ENCODE data around the gene RETREG2. TPM values are rescaled to one million over a fixed set of nuclear protein-coding genes. Genes with fewer than 3 reads are reported as not detected.

The RETREG2 gene, protein sequence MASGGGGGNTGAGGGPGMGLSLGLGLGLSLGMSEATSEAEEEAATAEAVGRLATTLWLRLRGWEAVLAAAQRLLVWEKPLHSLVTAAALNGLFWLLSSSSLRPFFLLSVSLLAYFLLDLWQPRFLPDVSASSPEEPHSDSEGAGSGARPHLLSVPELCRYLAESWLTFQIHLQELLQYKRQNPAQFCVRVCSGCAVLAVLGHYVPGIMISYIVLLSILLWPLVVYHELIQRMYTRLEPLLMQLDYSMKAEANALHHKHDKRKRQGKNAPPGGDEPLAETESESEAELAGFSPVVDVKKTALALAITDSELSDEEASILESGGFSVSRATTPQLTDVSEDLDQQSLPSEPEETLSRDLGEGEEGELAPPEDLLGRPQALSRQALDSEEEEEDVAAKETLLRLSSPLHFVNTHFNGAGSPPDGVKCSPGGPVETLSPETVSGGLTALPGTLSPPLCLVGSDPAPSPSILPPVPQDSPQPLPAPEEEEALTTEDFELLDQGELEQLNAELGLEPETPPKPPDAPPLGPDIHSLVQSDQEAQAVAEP
- polyA plus RNA-seq (2013, experiment 1 of 2; ENCODE audit: insufficient read length): 74.1 TPM
- 59.4 TPM for polyA plus RNA-seq (2013, experiment 2 of 2; ENCODE audit: insufficient read length)

- DNase-seq: peak; percentile 85
These were observed at the start of gene RETREG2 for GRCh38 chr2:219177552-219178376. RETREG2 (plus strand) TSS chr2:219178275; CDS start chr2:219178353, 78 bp downstream.

GRCh38 chr2:219128396-219128795, 49.7 kb upstream of the RETREG2 start:
- DNase-seq: no peak

DNA sequence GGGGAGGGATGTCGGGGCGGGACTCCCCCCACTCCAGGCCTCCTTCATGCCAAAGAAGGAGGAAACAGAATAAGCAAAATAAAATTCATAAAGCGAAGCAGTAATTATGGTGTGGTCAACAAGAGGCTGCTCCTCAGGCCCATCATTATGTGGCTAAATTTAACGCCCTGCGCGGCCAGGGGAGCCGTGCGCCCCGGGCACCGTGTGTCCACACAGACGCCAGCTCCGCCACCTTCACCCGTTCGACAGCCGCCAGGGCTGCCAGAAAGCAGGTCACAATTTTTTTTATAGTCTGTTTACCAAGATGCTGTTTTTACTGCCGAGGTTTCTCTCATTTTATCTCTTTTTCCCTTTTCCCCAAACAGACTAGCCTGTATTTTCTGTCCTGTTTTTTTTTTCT, 48.5 kb upstream of the RETREG2 start:
- no peak for DNase-seq

GRCh38 chr2:219131327-219131726, 46.7 kb upstream of the RETREG2 start:
- no peak for DNase-seq

- no peak for DNase-seq
These were observed 46.3 kb upstream of the RETREG2 start for GRCh38 chr2:219131744-219132143.

- DNase-seq: no peak
These were observed 44.1 kb upstream of the RETREG2 start for GRCh38 chr2:219133976-219134375.

- no peak for DNase-seq
These were observed 37.4 kb upstream of the RETREG2 start for GRCh38 chr2:219140722-219141121.

GRCh38 chr2:219142329-219142728, 35.7 kb upstream of the RETREG2 start:
- peak; percentile 88 for DNase-seq

DNA sequence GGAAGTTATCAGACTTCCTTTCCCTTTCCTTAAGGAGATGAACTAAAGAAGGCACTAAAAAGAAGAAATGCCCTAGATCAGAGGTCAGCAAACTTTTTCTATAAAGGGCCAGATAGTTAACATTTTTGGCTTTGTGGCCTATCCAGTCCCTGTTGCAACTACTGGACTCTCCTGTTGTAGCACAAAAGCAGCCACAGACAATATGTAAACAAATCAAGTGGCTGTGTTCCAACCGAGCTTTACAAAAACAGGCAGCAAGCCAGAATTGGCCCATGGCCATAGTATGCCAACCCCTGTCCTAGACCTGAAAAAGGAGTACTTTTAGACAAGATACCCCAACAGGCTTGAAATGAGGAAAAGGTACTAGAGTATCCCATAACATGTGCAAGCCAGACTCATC, 28.4 kb upstream of the RETREG2 start:
- DNase-seq: no peak

- DNase-seq: peak; percentile 73
These were observed 22.9 kb upstream of the RETREG2 start for GRCh38 chr2:219155054-219155644.

GRCh38 chr2:219157396-219157795, 20.7 kb upstream of the RETREG2 start:
- DNase-seq: no peak

GRCh38 chr2:219158025-219158424, 20.1 kb upstream of the RETREG2 start:
- DNase-seq: no peak

- DNase-seq: peak; percentile 76
These were observed 19.5 kb upstream of the RETREG2 start for GRCh38 chr2:219158586-219158985.

- peak; percentile 6 for DNase-seq
These were observed 18.3 kb upstream of the RETREG2 start for GRCh38 chr2:219159771-219160185.

DNA sequence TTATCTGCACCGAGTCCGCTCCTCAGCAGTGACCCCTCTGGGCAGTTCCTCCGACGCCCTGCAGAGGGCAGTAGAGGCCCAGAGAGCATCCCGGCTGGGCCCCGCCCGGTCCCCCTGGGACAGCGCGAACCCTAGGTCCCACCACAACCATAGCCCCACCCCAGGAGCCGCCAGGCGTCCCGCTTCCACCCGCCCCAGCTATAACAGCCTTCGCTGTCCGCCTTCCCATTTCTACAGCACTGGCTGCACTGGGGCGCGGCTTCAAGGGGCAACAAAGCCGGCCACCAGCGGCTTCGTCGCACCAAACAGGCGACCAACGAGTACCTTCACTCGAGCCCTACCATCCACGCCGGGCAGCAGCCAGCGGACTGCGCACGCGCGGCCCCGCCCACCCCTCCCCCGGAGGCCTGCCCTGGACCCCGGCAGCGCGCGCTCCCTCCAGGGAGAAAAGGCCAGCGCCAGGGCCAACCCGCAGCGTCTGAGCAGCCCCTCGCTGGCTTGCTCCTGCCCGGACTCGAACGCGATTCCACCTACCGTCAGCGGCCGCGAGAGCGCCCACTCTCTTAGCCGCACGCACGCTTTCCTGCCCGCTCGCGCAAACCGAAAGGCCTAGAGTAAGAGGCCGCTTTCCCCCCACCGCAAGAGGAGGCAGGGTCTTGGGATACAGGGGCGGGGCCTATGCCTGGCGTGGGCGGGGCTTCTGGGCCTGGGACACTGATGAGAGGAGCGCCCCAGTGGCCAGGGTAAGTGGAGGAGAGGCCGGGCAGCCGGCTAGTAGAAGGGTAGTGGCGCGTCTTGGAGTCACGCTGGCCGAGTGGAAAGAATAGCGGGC, 17.7 kb upstream of the RETREG2 start, which contains the start of gene NHEJ1:
Gene NHEJ1, minus strand, starts transcription at position 630 of the 832 bp plus-strand sequence. CDS start 2,453 bp downstream, outside the sequence.
- peak; percentile 92 for DNase-seq

- DNase-seq: no peak
These were observed 17.0 kb upstream of the RETREG2 start for GRCh38 chr2:219161097-219161496.

GRCh38 chr2:219163156-219163555, 14.9 kb upstream of the RETREG2 start:
- no peak for DNase-seq

DNA sequence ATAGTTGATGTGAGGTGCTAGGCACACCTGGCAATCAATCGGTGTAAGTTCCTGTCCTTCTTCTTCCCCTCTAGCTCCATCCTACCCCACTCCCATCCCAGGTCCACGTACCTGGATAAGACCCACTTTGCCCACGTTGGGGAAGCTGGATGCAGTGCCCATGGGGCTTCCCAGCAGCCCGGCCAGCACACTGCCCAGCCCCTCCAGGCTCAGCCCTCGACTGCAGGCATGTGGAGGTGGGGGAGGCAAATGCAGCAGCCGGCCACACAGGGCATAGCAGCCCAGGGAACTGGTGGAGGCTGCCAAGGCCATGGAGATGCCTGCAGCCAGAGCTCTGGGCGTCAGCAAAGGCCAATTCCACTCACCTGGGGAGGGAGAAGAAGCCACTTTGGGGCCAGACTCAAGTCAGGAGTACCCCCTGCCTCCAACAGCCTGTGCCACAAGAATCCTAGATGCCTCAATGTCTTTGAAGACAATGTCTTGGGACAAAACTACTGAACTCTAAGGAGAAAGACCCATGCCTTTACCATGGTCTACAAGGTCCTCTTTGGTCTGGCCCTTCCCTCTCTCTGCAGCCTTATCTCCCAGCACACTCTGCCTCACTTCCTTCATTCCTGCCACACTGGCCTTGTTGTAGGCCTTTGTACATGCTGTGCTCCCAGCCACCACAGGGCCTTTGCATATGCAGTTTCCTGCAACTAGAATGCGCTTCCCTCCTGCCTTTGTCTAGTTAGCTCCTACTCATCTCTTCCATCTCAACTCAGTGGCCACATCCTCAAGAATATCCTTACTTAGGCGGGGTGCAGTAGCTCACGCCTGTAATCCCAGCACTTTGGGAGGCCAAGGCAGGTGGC, 12.8 kb upstream of the RETREG2 start:
- DNase-seq: no peak

- DNase-seq: no peak
These were observed 10.1 kb upstream of the RETREG2 start for GRCh38 chr2:219167997-219168396.

DNA sequence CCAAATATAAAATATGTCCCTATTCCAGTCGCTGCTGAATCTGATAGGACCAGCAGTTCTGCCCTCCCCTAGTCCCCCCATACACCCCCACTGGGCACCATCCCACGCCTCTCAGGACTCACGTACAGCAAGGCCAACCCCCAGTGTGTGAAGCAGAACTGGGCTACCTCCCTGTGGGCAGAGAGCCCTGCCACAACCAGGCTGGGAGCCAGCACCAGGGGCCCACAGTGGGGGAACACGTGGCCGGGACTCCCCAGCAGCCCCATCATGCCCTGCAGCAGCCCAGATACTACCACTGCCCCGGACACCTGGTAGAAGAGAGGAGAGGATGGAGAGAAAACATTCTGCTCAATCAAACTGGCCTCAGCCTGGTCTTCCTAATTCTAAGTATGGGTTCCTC, 9.5 kb upstream of the RETREG2 start:
- DNase-seq: no peak

- no peak for DNase-seq
These were observed 9.1 kb upstream of the RETREG2 start for GRCh38 chr2:219168932-219169331.

Data from fibroblast of skin of back (primary cell).